ENCODE results near the gene MSH2.
A peak's percentile ranks its signal among the peaks of the same experiment; 100 is the strongest.
"Not testable (repeated sequence)": the region's sequence is repeated elsewhere in the genome, so short reads cannot be mapped to it uniquely, and the experiment has no call there.

MSH2 gene

DNA sequence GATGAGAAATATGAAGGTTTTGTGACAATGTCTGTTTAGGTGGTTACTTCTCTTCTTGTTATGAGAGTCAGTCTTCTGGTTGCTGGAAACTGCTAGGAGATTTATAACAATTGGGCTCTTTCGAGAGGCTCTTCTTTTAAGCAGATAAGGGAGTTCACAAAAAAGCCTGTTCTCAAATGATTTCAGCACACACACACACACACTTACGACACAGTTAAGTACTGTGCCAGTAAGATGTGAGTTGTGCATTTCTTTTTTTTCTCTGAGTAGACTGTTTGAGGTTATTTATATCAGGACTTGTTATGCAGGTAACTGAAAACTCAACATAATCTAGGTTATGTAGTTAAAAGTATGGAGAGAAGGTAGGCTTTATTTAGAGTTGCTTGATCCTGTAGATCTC is 49.8 kb downstream of the MSH2 start:
- DNase-seq (ENCODE audit: low read depth), result peak; percentile 10
- TF ChIP-seq, protein P1, sequence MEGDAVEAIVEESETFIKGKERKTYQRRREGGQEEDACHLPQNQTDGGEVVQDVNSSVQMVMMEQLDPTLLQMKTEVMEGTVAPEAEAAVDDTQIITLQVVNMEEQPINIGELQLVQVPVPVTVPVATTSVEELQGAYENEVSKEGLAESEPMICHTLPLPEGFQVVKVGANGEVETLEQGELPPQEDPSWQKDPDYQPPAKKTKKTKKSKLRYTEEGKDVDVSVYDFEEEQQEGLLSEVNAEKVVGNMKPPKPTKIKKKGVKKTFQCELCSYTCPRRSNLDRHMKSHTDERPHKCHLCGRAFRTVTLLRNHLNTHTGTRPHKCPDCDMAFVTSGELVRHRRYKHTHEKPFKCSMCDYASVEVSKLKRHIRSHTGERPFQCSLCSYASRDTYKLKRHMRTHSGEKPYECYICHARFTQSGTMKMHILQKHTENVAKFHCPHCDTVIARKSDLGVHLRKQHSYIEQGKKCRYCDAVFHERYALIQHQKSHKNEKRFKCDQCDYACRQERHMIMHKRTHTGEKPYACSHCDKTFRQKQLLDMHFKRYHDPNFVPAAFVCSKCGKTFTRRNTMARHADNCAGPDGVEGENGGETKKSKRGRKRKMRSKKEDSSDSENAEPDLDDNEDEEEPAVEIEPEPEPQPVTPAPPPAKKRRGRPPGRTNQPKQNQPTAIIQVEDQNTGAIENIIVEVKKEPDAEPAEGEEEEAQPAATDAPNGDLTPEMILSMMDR (conservative IDR thresholded peaks at IDR 0.05; ENCODE audit: control insufficient read depth, insufficient read depth, low read depth, low read length), result no peak
- H3K4me3 ChIP-seq (ENCODE audit: control insufficient read depth, low read depth, low read length), result no peak overlapping the region

DNA sequence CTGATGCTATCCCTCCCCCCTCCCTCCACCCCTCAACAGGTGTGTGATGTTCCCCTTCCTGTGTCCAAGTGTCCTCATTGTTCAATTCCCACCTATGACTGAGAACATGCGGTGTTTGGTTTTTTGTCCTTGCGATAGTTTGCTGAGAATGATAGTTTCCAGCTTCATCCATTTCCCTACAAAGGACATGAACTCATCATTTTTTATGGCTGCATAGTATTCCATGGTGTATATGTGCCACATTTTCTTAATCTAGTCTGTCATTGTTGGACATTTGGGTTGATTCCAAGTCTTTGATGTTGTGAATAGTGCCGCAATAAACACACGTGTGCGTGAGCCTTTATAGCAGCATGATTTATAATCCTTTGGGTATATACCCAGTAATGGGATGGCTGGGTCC is 51.9 kb downstream of the MSH2 start:
- not testable (repeated sequence) for H3K4me3 ChIP-seq (ENCODE audit: control insufficient read depth, low read depth, low read length); DNase-seq (ENCODE audit: low read depth)

DNA sequence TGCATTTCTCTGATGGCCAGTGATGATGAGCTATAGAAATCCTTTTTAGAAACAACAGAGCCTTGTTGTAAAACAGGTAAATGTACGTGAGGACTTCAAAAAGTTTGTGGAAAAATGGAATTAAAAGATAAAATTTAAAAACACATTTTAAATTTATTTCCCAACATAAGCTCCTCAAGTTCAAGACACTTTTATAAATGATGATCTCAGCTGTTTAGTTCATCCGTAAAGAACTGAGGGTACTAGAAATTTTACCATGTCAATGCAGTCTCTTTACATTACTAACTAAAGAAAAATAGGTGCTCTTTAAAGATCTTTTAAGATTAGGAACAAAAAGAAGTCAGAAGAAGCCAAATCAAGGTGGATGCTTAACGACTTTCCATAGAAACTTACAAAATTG is 52.5 kb downstream of the MSH2 start:
- no peak for DNase-seq (ENCODE audit: low read depth)
- TF ChIP-seq, protein P1 (conservative IDR thresholded peaks at IDR 0.05; ENCODE audit: control insufficient read depth, insufficient read depth, low read depth, low read length), result no peak
- no peak overlapping the region for H3K4me3 ChIP-seq (ENCODE audit: control insufficient read depth, low read depth, low read length)

DNA sequence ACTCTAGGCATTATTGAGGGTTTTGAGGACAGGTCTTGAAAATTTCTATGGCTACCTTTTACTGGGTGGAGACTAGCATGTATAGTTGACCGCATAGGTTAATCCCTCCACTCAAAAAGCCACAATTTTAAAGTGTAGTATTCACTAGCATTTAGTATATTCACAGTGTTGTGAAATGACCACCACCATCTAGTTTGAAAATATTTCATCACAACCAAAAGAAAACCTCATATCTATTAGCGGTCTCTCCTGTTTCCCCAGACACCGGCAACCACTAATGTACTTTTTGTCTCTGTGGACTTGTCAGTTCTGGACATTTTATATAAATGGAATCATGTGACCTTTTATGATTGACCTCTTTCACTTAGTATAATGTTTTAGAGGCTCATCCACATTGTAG is 53.9 kb downstream of the MSH2 start:
- TF ChIP-seq, protein P1 (conservative IDR thresholded peaks at IDR 0.05; ENCODE audit: control insufficient read depth, insufficient read depth, low read depth, low read length), result no peak
- DNase-seq (ENCODE audit: low read depth), result no peak
- no peak overlapping the region for H3K4me3 ChIP-seq (ENCODE audit: control insufficient read depth, low read depth, low read length)

DNA sequence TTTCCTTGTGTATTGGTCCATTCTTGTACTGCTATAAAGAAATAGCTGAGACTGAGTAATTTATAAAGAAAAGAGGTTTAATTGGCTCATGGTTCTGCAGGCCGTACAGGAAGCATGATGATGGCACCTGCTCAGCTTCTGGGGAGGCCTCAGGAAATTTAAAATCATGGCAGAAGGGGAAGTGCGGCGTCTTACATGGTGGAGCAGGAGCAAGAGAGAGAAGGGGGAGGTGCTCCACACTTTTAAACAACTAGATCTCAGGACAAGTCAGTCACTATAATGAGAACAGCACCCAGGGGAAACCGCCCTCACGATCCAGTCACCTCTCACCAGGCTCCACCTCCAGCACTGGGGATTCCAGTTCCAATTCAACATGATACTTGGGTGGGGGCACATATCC is 54.3 kb downstream of the MSH2 start:
- no peak for DNase-seq (ENCODE audit: low read depth)
- TF ChIP-seq, protein P1 (conservative IDR thresholded peaks at IDR 0.05; ENCODE audit: control insufficient read depth, insufficient read depth, low read depth, low read length), result no peak
- no peak overlapping the region for H3K4me3 ChIP-seq (ENCODE audit: control insufficient read depth, low read depth, low read length)

DNA sequence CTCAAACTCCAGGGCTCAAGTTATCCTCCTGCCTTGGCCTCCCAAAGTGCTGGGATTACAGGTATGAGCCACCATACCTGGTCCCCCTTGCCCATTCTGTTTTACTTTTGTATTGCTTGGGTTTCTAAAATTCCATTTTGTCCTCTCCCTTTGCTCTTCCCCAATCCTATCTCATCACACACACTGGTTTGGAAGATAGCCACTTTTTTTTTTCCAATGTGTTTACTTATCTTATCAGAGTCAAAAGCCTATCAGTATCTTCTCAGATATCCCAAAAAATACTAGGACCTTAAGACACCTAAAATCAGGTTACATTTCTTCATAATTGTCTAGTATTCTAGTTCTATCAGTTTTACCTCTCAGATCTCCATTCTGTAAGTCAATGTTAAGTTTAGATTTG is 56.1 kb downstream of the MSH2 start:
- DNase-seq (ENCODE audit: low read depth), result no peak
- TF ChIP-seq, protein P1 (conservative IDR thresholded peaks at IDR 0.05; ENCODE audit: control insufficient read depth, insufficient read depth, low read depth, low read length), result no peak
- no peak overlapping the region for H3K4me3 ChIP-seq (ENCODE audit: control insufficient read depth, low read depth, low read length)

DNA sequence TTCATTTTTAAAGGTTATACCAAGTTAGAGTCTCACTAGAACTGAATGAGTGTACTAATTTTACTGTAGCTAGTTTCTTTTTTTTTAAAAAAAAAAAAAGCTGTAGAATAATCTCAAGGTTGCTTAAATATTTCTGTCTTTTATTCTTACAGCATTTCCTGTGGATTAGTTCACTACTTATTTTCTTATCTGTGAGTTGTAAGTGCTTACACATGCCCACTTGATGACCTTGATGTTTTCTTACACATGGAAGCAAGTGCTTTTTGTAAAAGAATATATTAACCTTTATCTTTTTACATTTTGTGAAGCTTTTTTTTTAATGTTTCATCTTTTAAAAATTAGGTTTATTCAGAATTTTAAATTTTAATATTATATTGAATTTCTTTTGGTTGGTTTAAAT is 57.8 kb downstream of the MSH2 start:
- DNase-seq (ENCODE audit: low read depth), result no peak
- H3K4me3 ChIP-seq (ENCODE audit: control insufficient read depth, low read depth, low read length), result no peak overlapping the region
- TF ChIP-seq, protein P1 (conservative IDR thresholded peaks at IDR 0.05; ENCODE audit: control insufficient read depth, insufficient read depth, low read depth, low read length), result no peak

Data from fibroblast of mammary gland (primary cell).